Measurements from ENCODE around the gene WNT5B.

Gene WNT5B

DNA sequence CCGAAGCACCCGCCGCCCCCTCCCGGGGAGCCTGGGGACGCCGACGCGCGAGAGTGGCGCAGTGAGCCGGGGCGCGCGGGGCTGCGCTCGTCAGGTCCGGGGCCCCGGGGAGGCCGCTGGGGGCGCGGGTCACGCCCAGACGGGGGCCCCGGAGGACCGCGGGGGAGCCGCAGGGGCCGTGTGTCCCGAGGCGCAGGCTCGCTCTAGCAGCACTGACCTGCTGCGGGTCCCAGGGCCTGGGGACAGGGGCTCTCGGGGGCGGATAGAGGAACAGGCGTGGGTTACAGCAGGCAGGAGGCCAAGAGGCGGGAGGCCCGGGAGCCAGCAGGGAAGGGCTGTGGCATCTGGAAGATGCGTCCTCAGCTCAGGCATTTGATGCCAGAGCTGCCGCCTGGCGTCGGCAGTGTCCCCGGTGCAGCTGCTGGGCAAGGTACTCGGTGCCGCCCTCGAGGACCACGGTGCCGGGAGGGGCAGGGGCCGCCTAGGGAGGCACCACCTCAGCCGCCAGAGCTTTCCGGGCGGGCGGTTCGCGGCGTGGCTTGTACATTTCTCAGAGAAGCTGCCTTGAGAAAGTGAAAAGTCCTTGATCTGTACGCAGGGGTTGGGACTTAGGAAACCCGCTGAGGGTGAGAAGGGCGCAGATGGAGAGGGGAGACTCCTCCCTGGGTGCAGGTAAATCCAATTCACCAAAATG lies 1.2 kb downstream of the WNT5B start:
- no peak for DNase-seq (ENCODE audit: low read depth in 2 of 2)

GRCh38 chr12:1630827-1631591 lies 2.0 kb downstream of the WNT5B start:
- no peak for DNase-seq (ENCODE audit: low read depth in 2 of 2)

DNA sequence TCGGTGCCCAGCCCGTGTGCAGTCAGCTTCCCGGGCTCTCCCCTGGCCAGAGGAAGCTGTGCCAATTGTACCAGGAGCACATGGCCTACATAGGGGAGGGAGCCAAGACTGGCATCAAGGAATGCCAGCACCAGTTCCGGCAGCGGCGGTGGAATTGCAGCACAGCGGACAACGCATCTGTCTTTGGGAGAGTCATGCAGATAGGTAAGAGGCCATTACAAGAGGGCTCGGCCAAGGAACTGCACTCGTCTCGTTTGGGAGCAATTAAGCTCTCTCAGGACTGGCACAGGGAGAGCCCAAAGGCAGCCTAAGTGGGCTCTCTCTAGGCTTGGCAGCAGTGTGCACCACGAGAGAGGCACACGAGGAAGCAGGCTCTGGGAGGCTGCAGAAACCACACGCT lies 3.7 kb downstream of the WNT5B start:
- DNase-seq (ENCODE audit: low read depth in 2 of 2), result no peak

GRCh38 chr12:1633459-1633858 lies 4.4 kb downstream of the WNT5B start:
- no peak for DNase-seq (ENCODE audit: low read depth in 2 of 2)

DNA sequence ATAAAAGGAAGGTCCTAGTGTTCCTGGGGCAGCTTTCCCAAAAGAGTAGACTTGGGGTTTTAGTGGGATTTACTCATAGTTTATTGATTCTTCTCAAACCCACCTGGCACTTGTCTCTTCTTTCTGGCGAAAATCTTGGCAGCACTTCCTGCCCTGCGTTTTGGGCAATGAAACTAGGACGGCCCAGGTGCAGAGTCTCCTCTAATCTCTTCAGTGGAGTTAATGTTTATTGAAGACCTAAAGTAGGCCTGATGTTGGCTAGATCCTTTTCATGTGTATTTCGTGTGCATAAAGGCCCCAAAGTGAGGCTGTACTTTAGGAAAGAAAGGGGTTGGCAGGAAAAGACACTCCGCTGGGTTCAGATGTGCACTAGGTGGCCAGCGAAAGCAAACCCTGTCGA lies 5.1 kb downstream of the WNT5B start:
- DNase-seq (ENCODE audit: low read depth in 2 of 2), result no peak

GRCh38 chr12:1634590-1635191 lies 5.7 kb downstream of the WNT5B start:
- peak; percentile 25 to 28 for DNase-seq (ENCODE audit: low read depth in 2 of 2)

GRCh38 chr12:1635301-1636095 lies 6.5 kb downstream of the WNT5B start:
- DNase-seq (ENCODE audit: low read depth in 2 of 2), result no peak

DNA sequence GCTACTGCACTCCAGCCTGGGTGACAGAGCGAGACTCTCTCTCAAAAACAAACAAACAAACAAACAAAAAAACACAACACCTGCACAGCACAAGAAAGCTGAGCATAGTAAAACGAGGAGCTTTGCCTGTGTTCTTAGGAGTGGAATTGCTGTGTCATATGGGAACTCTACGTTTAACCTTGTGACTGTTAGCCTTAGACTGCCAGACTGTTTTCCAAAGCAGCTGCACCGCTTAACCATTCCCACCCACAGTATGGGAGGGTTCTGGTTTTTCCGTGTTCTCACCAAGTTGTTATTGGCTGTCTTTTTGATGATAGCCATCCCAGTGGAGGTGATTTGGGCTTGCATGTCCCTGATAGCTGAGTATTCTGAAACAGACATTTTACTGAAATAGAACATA lies 9.2 kb downstream of the WNT5B start:
- DNase-seq (ENCODE audit: low read depth in 2 of 2), result no peak

GRCh38 chr12:1639538-1639937 lies 10.5 kb downstream of the WNT5B start:
- DNase-seq (ENCODE audit: low read depth in 2 of 2), result no peak

DNA sequence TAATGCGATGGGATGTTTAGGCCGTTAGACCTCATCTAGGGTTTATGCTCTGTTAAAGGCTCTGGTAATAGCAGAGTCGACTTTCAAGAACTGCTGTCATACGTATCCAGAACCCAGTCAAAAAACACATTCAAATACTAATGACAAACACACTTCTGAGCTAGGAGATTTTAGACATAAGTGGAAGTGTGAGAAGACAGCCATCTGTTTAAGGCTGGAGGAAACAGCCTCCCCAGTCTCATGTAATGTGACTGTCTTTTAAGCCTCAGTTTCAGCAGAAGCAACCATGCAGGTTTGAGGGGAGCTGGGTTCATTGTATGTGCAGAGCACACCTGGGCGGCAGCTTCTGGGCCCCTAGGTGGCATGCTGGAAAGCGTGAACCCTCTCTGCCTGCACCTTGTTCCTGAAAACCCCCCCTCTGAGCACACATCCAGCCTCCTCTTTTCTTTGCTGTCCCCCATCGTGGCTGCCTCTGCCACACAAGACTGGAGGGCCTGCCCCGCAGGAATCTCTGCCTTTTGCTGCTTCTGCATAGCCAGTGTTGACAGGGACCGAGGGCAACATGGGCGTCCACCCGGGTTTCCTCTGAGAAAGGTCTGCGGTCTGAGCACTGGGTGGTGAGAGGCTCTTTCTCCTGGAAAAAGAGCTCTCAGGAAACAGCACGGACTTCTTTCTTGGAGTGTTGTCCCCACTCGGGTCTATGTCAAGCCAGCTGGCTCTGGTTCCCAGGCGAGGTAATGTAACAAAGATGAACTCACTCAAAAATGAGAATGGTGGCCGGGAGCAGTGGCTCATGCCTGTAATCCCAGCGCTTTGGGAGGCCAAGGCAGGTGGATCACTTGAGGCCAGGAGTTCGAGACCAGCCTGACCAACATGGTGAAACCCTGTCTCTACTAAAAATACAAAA lies 11.6 kb downstream of the WNT5B start:
- DNase-seq (ENCODE audit: low read depth in 2 of 2), result no peak

DNA sequence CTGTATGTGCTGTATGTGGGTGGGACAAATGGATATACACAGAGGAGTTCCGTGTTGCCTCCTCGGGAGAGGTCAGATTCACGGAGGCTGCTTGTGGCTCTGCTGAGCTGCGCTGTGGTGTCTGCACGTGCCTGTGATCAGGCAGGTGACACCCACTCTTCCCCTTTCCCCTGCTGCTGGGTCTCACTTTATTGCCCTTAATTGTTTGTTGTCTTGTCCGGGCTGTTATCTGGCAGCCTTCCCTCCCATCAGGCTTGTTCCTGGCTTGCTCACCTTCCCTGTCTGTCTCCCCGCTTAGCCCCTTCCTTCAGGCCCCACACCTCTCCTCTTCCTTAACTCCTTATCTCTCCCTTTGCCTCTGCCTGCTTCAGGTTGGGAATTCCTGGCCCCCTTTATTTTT lies 13.5 kb downstream of the WNT5B start:
- no peak for DNase-seq (ENCODE audit: low read depth in 2 of 2)

DNA sequence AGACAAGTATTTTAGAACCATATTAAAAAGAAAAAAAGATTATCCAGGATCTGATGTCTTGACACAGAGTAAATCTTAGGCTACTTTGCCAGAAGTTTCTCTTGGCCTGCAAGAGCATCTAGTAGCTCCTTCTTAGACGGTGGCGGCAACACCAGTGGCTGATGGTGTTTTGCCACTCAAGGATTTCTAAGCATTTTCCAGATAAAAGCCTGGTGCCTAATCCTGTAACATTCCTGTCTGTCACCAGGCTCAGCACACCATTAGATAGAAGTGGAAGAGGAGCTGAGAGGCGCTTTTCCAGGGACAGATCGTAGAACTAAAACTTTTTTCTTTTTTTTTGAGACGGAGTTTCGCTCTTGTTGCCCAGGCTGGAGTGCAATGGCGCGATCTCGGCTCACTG lies 14.0 kb downstream of the WNT5B start:
- DNase-seq (ENCODE audit: low read depth in 2 of 2), result no peak

- no peak for DNase-seq (ENCODE audit: low read depth in 2 of 2)
These were observed 15.0 kb downstream of the WNT5B start for GRCh38 chr12:1643905-1644533.

GRCh38 chr12:1644534-1645438 lies 15.8 kb downstream of the WNT5B start:
- DNase-seq (ENCODE audit: low read depth in 2 of 2), result no peak

GRCh38 chr12:1645819-1646218 lies 16.8 kb downstream of the WNT5B start:
- DNase-seq (ENCODE audit: low read depth in 2 of 2), result no peak

DNA sequence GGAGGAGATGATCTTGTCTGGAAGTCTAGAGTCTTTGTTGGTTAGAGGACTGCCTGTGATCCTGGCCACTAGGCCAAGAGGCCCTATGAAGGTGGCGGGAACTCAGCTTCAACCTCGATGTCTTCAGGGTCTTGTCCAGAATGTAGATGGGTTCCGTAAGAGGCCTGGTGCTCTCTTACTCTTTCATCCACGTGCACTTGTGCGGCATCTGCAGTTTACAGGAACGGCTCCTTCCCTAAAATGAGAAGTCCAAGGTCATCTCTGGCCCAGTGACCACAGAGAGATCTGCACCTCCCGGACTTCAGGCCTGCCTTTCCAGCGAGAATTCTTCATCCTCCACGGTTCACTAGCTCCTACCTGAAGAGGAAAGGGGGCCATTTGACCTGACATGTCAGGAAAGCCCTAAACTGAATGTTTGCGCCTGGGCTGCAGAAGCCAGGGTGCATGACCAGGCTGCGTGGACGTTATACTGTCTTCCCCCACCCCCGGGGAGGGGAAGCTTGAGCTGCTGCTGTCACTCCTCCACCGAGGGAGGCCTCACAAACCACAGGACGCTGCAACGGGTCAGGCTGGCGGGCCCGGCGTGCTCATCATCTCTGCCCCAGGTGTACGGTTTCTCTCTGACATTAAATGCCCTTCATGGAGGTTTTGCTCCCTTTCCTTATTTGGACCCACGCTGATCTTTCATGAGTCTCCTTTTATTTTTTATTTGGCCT lies 17.7 kb downstream of the WNT5B start:
- no peak for DNase-seq (ENCODE audit: low read depth in 2 of 2)

- DNase-seq (ENCODE audit: low read depth in 2 of 2), result no peak
These were observed 18.2 kb downstream of the WNT5B start for GRCh38 chr12:1647285-1647669.

DNA sequence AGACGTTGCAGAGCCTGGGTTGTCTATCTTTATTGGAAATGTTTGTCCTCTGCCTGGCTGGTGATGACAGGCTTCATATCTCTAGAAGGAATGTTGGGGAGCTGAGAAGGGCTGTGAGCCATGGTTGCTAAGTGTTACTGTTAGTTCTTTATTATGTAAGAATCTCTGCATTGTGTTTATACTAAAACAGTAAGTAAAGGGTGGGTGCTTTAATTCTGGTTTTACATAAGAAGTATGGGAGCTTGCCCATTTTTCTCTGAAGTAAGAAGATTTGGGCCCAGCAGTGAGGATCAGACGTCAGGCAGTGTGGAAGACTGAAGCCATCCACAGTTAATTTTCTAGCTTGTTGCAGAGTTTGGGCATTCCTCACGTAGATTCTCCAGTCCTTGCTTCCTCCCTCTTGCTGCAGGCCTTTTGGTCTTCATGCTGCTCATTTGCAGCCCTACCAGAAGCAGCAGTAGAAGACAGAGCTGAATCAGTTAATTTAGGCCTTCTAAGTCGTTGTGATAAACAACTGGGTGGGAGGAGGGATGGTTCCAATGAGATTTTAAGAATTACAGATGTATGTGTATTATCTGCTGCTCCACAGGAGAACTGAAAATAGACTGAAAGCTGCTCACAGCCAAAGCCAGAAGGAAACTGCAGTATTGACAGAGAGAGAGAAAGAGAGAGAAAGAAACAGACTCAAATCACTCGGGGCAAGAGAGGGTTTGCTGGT lies 21.4 kb downstream of the WNT5B start:
- no peak for DNase-seq (ENCODE audit: low read depth in 2 of 2)

Data from stimulated activated CD8-positive, alpha-beta memory T cell treated with anti-CD3 and anti-CD28 coated beads, Interleukin-15, amount 100 ng/mL, for 48 hours (primary cell).